Measurements from ENCODE around the gene SP100. TPM values are rescaled to one million over a fixed set of nuclear protein-coding genes. Genes with fewer than 3 reads are reported as not detected.

Gene SP100
- total RNA-seq, 3 donors from 2014 or later = 83.1 to 130 (median 101) TPM

GRCh38 chr2:230540332-230540731, 124.3 kb downstream of the SP100 start:
- ATAC-seq (no peak), DNase-seq (no peak)
- Histone ChIP-seq H3K36me3 (ENCODE audit: low read depth) (no peaks in the 10 kb centered on the region), H3K4me3 (no peak overlapping the region), H3K9me3 (no peaks in the 10 kb centered on the region), H3K4me1 (ENCODE audit: low read depth) (no peaks in the 10 kb centered on the region)
- no peak for TF ChIP-seq CTCF (IDR thresholded peaks at IDR 0.05)
- intact Hi-C loops (cut with DNase I, micrococcal nuclease) = no loop called here

GRCh38 chr2:230541934-230542380, 126.0 kb downstream of the SP100 start:
- Histone ChIP-seq H3K4me3 (no peak overlapping the region), H3K36me3 (ENCODE audit: low read depth) (no peaks in the 10 kb centered on the region), H3K4me1 (ENCODE audit: low read depth) (no peaks in the 10 kb centered on the region), H3K9me3 (no peaks in the 10 kb centered on the region)
- intact Hi-C loops (cut with DNase I, micrococcal nuclease) = no loop called here
- no peak for TF ChIP-seq CTCF (IDR thresholded peaks at IDR 0.05)
- DNase-seq (no peak), ATAC-seq (no peak)

DNA sequence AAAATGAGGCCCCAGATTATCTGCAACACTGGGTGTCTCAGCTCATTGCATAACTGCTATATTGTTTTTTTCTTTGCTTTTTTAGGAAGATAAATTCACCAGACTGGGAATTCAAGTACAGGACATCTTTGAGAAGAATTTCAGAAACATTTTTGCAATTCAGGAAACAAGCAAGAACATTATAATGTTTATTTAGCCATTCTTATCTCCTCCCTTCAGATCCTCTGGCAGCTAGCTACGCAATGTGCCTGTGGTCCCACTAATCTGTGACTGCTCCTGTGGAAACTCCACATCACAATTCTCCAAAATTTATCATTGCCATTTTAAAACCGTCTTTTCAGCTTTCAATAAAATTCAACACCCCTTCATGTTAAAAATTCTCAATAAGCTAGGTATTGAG, 126.8 kb downstream of the SP100 start:
- Histone ChIP-seq H3K4me1 (ENCODE audit: low read depth) (no peaks in the 10 kb centered on the region), H3K36me3 (ENCODE audit: low read depth) (no peaks in the 10 kb centered on the region), H3K4me3 (no peak overlapping the region), H3K9me3 (no peaks in the 10 kb centered on the region)
- DNase-seq (no peak), ATAC-seq (no peak)
- intact Hi-C loops (cut with DNase I, micrococcal nuclease) = no loop called here
- TF ChIP-seq CTCF (IDR thresholded peaks at IDR 0.05) = no peak

DNA sequence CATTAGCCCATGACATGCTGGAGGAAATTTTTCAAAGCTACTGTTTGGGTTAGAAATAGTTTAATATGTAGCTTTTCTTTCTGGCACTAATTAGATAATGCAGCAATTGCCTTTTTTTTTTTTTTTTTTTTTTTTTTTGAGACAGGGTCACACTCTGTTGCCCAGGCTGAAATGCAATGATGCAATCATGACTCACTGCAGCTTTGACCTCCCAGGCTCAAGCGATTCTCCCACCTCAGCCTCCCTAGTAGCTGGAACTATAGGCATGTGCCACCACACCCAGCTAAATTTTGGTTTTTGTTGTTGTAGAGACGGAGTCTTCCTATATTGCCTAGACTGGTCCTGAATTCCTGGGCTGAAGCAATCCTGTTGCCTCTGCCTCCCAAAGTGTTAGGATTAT, 136.2 kb downstream of the SP100 start:
- intact Hi-C loops (cut with DNase I, micrococcal nuclease) = no loop called here
- DNase-seq (no peak), ATAC-seq (no peak)
- H3K4me1 ChIP-seq (ENCODE audit: low read depth) = no peaks in the 10 kb centered on the region
- no peak overlapping the region for H3K4me3 ChIP-seq
- H3K36me3 ChIP-seq (ENCODE audit: low read depth) = no peaks in the 10 kb centered on the region
- peaks cover 6% of the 10 kb centered on the region for H3K9me3 ChIP-seq
- TF ChIP-seq CTCF (IDR thresholded peaks at IDR 0.05) = no peak

- H3K36me3 ChIP-seq (ENCODE audit: low read depth) = no peaks in the 10 kb centered on the region
- H3K4me3 ChIP-seq = no peak overlapping the region
- no peak for DNase-seq
- intact Hi-C loops (cut with DNase I, micrococcal nuclease) = no loop called here
- TF ChIP-seq CTCF (IDR thresholded peaks at IDR 0.05) = no peak
- ATAC-seq = peak; percentile 82
- peaks cover 6% of the 10 kb centered on the region for H3K9me3 ChIP-seq
- H3K4me1 ChIP-seq (ENCODE audit: low read depth) = no peaks in the 10 kb centered on the region
Measured at GRCh38 chr2:230557065-230557464, 141.1 kb downstream of the SP100 start.

Measured in mucosa of descending colon (tissue), 3 donors.